HCT116 (cell line): ENCODE results near the gene SOCS3. TPM values are rescaled to one million over a fixed set of nuclear protein-coding genes. Genes with fewer than 3 reads are reported as not detected.
A peak's percentile ranks its signal among the peaks of the same experiment; 100 is the strongest.

Experiments
- ATAC-seq: fragments of 200-7000 bp; cut with Tn5 transposase; 2 replicates; pipeline ENCODE4 v1.9.1; 2020; ENCODE audit warnings: mild to moderate bottlenecking, moderate library complexity
- BruUV-seq: library from RNA; stranded (reverse); fragments of 400-500 nt; replicated peaks from 2 replicates; lab custom pipeline; 2021; lab: Mats Ljungman, UMichigan
- CTCF ChIA-PET: fragments of 300-600 bp; sonication (Branson Sonifier 250); formaldehyde crosslinking; loops from one replicate; lab custom pipeline; 2021; ENCODE audit warnings: antibody characterized with exemption; lab: Charles Lee
- POLR2A ChIA-PET: fragments of 300-600, 350-600 bp; sonication (Branson Sonifier 250); formaldehyde crosslinking; loops from one replicate; lab custom pipeline; 2021; ENCODE audit warnings: antibody characterized with exemption; lab: Charles Lee
- RAD21 ChIA-PET, 2 experiments: fragments of 300-600 bp; sonication (Branson Sonifier 250); formaldehyde crosslinking; loops; one replicate each; lab custom pipeline; 2023; ENCODE audit warnings: low total read pairs in 2 of 2; ENCODE audit not compliant: uncharacterized antibody in 2 of 2, unreplicated experiment in 2 of 2, low non-redundant PET in 1 of 2; lab: Charles Lee
- DNase-seq: peaks from one replicate; pipeline ENCODE4 v3.0.0-alpha.2; 2010; ENCODE audit warnings: low read depth, low spot score
- H2AFZ ChIP-seq: fragments of 200-600 bp; shearing (Covaris generic), sonication (generic); 2 replicates; pipeline ENCODE4 v1.6.1; 2017; ENCODE audit warnings: low read depth, mixed run types, mixed read lengths, antibody characterized with exemption, low read length; ENCODE audit not compliant: poor library complexity, severe bottlenecking
- H3K27ac ChIP-seq: 2 replicates; pipeline ENCODE4 v1.5.1; 2012; ENCODE audit warnings: low read depth, low read length
- H3K27me3 ChIP-seq: fragments of 200-600 bp; sonication (generic); 2 replicates; pipeline ENCODE4 v1.6.1; 2016; ENCODE audit warnings: mixed run types, low read length, mixed read lengths; ENCODE audit not compliant: insufficient read depth
- H3K36me3 ChIP-seq, 2 experiments: fragments of 200-500 bp in 1 of 2; fragments of 200-600 bp in 1 of 2; sonication (Bioruptor generic) in 1 of 2; sonication (generic) in 1 of 2; 2 replicates each; pipeline versions ENCODE4 v1.5.1 to v1.6.1; 2014 to 2016; ENCODE audit warnings: low read length in 2 of 2, inconsistent platforms in 1 of 2, mixed read lengths in 1 of 2, mixed run types in 1 of 2; ENCODE audit not compliant: insufficient read depth in 2 of 2, control insufficient read depth in 1 of 2
- H3K4me1 ChIP-seq, 2 experiments: fragments of 200-600 bp in 1 of 2; sonication (generic) in 1 of 2; 2 replicates each; pipeline versions ENCODE4 v1.5.1 to v1.6.1; 2012 to 2017; ENCODE audit warnings: low read length in 2 of 2, inconsistent platforms in 1 of 2, mild to moderate bottlenecking in 1 of 2, mixed read lengths in 1 of 2, mixed run types in 1 of 2, moderate library complexity in 1 of 2; ENCODE audit not compliant: insufficient read depth in 2 of 2, control insufficient read depth in 1 of 2
- H3K4me2 ChIP-seq: fragments of 200-600 bp; sonication (generic); 2 replicates; pipeline ENCODE4 v1.6.1; 2017; ENCODE audit warnings: mixed run types, low read length, mixed read lengths
- H3K4me3 ChIP-seq, 2 experiments: fragments of 200-600 bp in 1 of 2; sonication (generic) in 1 of 2; replicated peaks in 1 of 2; 2 replicates each; pipeline ENCODE4 v1.5.1; 2011 to 2016; ENCODE audit warnings: low read length in 2 of 2, control low read depth in 1 of 2, low read depth in 1 of 2, mild to moderate bottlenecking in 1 of 2, mixed read lengths in 1 of 2, mixed run types in 1 of 2
- H3K79me2 ChIP-seq: fragments of 200-600 bp; sonication (generic); 2 replicates; pipeline ENCODE4 v1.6.1; 2017; ENCODE audit warnings: mild to moderate bottlenecking, mixed run types, low read length, moderate library complexity, mixed read lengths; ENCODE audit not compliant: insufficient read depth
- H3K9ac ChIP-seq: fragments of 200-600 bp; sonication (generic); 2 replicates; pipeline ENCODE4 v1.6.1; 2016; ENCODE audit warnings: low read length, mixed read lengths
- H3K9me2 ChIP-seq: fragments of 200-600 bp; sonication (generic), shearing (Covaris generic); 2 replicates; pipeline ENCODE4 v1.6.1; 2017; ENCODE audit warnings: mixed run types, mild to moderate bottlenecking, moderate library complexity; ENCODE audit not compliant: insufficient read depth
- H3K9me3 ChIP-seq, 2 experiments: fragments of 200-500 bp in 1 of 2; fragments of 200-600 bp in 1 of 2; sonication (Bioruptor generic) in 1 of 2; sonication (generic) in 1 of 2; 2 replicates each; pipeline ENCODE4 v1.6.1; 2014 to 2017; ENCODE audit warnings: low read length in 2 of 2, mixed read lengths in 2 of 2, inconsistent platforms in 1 of 2, low read depth in 1 of 2, mild to moderate bottlenecking in 1 of 2, mixed run types in 1 of 2, moderate library complexity in 1 of 2; ENCODE audit not compliant: control insufficient read depth in 1 of 2, insufficient read depth in 1 of 2
- H4K20me1 ChIP-seq: fragments of 200-600 bp; sonication (generic), shearing (Covaris generic); 2 replicates; pipeline ENCODE4 v1.6.1; 2017; ENCODE audit warnings: mixed run types, mild to moderate bottlenecking, moderate library complexity; ENCODE audit not compliant: insufficient read depth
- CTCF ChIP-seq, 3 experiments: fragments of 200-600 bp in 1 of 3; sonication (generic) in 1 of 3; IDR thresholded peaks in 2 of 3; conservative IDR thresholded peaks in 1 of 3; 2 replicates each; pipeline ENCODE4 v1.5.1; 2012 to 2017; ENCODE audit warnings: low read depth in 2 of 3, low read length in 2 of 3, antibody characterized with exemption in 1 of 3, borderline replicate concordance in 1 of 3, control low read depth in 1 of 3, mild to moderate bottlenecking in 1 of 3, mixed read lengths in 1 of 3, mixed run types in 1 of 3, moderate library complexity in 1 of 3; ENCODE audit not compliant: insufficient read depth in 1 of 3
- MAX ChIP-seq: IDR thresholded peaks from 2 replicates; pipeline ENCODE4 v1.6.1; 2012
- POLR2A ChIP-seq: IDR thresholded peaks from 2 replicates; pipeline ENCODE4 v1.7.0; 2011; ENCODE audit warnings: borderline replicate concordance; ENCODE audit not compliant: insufficient read depth, insufficient read length; ENCODE audit errors: extremely low read depth
- REST ChIP-seq: IDR thresholded peaks from 2 replicates; pipeline ENCODE4 v1.6.1; 2012; ENCODE audit warnings: low read depth
- intact Hi-C: fragments of 100-400 bp; cut with micrococcal nuclease; formaldehyde crosslinking; loops from 2 replicates; pipeline ENCODE4 v1.10.0; 2022
- total RNA-seq: library from RNA; stranded (reverse); gene quantifications from one replicate; pipeline ENCODE4 v1.2.1, GENCODE V29; 2021; ENCODE audit not compliant: unreplicated experiment

The SOCS3 gene
- total RNA-seq, 1 experiment from 2014 or later: 26.7 TPM

- TF ChIP-seq CTCF (IDR thresholded peaks at IDR 0.05 in 2 of 3, conservative IDR thresholded peaks at IDR 0.05 in 1 of 3; ENCODE audit: borderline replicate concordance in 1 of 3, insufficient read depth in 1 of 3, low read depth in 2 of 3, low read length in 2 of 3): peak in 2 of 3 experiments; percentile 27 to 31; a peak in 3 of 6 replicates
Observed at GRCh38 chr17:78315355-78316114, 44.3 kb downstream of the SOCS3 start (continued).

- Histone ChIP-seq H3K4me1 (peaks cover 52 to 83% of the 10 kb centered on the region in 2 experiments), H3K36me3 (no peaks in the 10 kb centered on the region), H3K9me2 (no peaks in the 10 kb centered on the region), H2AFZ (no peak overlapping the region), H3K4me2 (peak overlapping the region; percentile 88), H3K4me3 (peak overlapping the region; percentile 57 to 60), H4K20me1 (no peaks in the 10 kb centered on the region), H3K27me3 (no peaks in the 10 kb centered on the region), H3K79me2 (no peaks in the 10 kb centered on the region), H3K9ac (peak overlapping the region; percentile 77), H3K27ac (peak overlapping the region; percentile 99), H3K9me3 (no peaks in the 10 kb centered on the region)
- BruUV-seq: no TSS peak
- intact Hi-C loops: loop anchor here (1.0 to 2.0 kb wide), 3 partner anchors 26 to 46 kb away; partner anchors contain the start of gene SOCS3
- POLR2A ChIA-PET: interaction anchor here (0.5 to 3.9 kb wide), 17 partner anchors 9 to 609 kb away, joined by 3 to 21 read pairs (median 5); partner anchors contain the start of gene SOCS3
- DNase-seq (no peak), ATAC-seq (peak; percentile 25)
- CTCF ChIA-PET: interaction anchor here (0.8 to 3.4 kb wide), 12 partner anchors 10 to 230 kb away, joined by 3 to 15 read pairs (median 6); partner anchors contain the start of gene SOCS3
- RAD21 ChIA-PET: interaction anchor here in 1 of 2 experiments (1.0 to 1.4 kb wide), 4 partner anchors 14 to 107 kb away, joined by 3 to 5 read pairs (median 3); no protein-coding TSS in a partner anchor
- no peak for TF ChIP-seq POLR2A
- TF ChIP-seq REST: no peak
- TF ChIP-seq CTCF (IDR thresholded peaks at IDR 0.05 in 2 of 3, conservative IDR thresholded peaks at IDR 0.05 in 1 of 3; ENCODE audit: borderline replicate concordance in 1 of 3, insufficient read depth in 1 of 3, low read depth in 2 of 3, low read length in 2 of 3): peak in 2 of 3 experiments; percentile 37 to 72; a peak in 4 of 6 replicates
- TF ChIP-seq MAX: no peak
Observed at GRCh38 chr17:78314683-78315354, 45.1 kb downstream of the SOCS3 start.
